HEK293T (cell line): Measurements from ENCODE around the gene EXOC6.
A peak's percentile ranks its signal among the peaks of the same experiment; 100 is the strongest.

Experiments used
- CTCF ChIA-PET: fragments of 350-600 bp; formaldehyde crosslinking; extraction: SDS; loops from one replicate; lab custom pipeline; 2021; ENCODE audit warnings: antibody characterized with exemption, inconsistent platforms; lab: Yijun Ruan, JAX
- POLR2A ChIA-PET: fragments of 350-600 bp; formaldehyde crosslinking; extraction: SDS; loops from one replicate; lab custom pipeline; 2020; ENCODE audit warnings: antibody characterized with exemption, inconsistent platforms; lab: Yijun Ruan, JAX
- DNase-seq: peaks from one replicate; pipeline ENCODE4 v3.0.0; 2012; ENCODE audit warnings: mixed read lengths; ENCODE audit errors: extremely low spot score
- ARNT ChIP-seq: fragments of 450-650 bp; IDR thresholded peaks from 2 replicates; pipeline ENCODE4 v1.6.1; 2017; ENCODE audit warnings: mild to moderate bottlenecking
- BHLHE40 ChIP-seq: fragments of 450-650 bp; IDR thresholded peaks from 2 replicates; pipeline ENCODE4 v1.6.1; 2016; ENCODE audit warnings: mild to moderate bottlenecking, moderate library complexity, borderline replicate concordance
- CTBP1 ChIP-seq: fragments of 450-650 bp; IDR thresholded peaks from 2 replicates; pipeline ENCODE4 v1.6.1; 2016; ENCODE audit warnings: borderline replicate concordance
- ELF4 ChIP-seq: fragments of 450-650 bp; IDR thresholded peaks from 2 replicates; pipeline ENCODE4 v1.6.1; 2017; ENCODE audit warnings: antibody characterized with exemption
- FOXA1 ChIP-seq: fragments of 450-650 bp; IDR thresholded peaks from 2 replicates; pipeline ENCODE4 v1.6.1; 2016; ENCODE audit warnings: mild to moderate bottlenecking
- FOXK2 ChIP-seq: fragments of 450-650 bp; IDR thresholded peaks from 2 replicates; pipeline ENCODE4 v1.6.1; 2016; ENCODE audit warnings: mild to moderate bottlenecking
- FOXM1 ChIP-seq: fragments of 450-650 bp; IDR thresholded peaks from 2 replicates; pipeline ENCODE4 v1.6.1; 2017; ENCODE audit warnings: mild to moderate bottlenecking, borderline replicate concordance
- HDGF ChIP-seq: fragments of 450-650 bp; IDR thresholded peaks from 2 replicates; pipeline ENCODE4 v1.6.1; 2017; ENCODE audit warnings: antibody characterized with exemption, borderline replicate concordance
- L3MBTL2 ChIP-seq: fragments of 450-650 bp; conservative IDR thresholded peaks from 2 replicates; pipeline ENCODE4 v1.6.1; 2016; ENCODE audit warnings: mild to moderate bottlenecking
- LEF1 ChIP-seq: fragments of 450-650 bp; IDR thresholded peaks from 2 replicates; pipeline ENCODE4 v1.6.1; 2017; ENCODE audit warnings: mild to moderate bottlenecking, borderline replicate concordance
- NFRKB ChIP-seq: fragments of 450-650 bp; IDR thresholded peaks from 2 replicates; pipeline ENCODE4 v1.6.1; 2016; ENCODE audit warnings: mild to moderate bottlenecking, moderate library complexity
- PKNOX1 ChIP-seq: fragments of 450-650 bp; IDR thresholded peaks from 2 replicates; pipeline ENCODE4 v1.6.1; 2016
- SP1 ChIP-seq: fragments of 450-650 bp; IDR thresholded peaks from 2 replicates; pipeline ENCODE4 v1.6.1; 2017
- SUZ12 ChIP-seq: fragments of 450-650 bp; IDR thresholded peaks from 2 replicates; pipeline ENCODE4 v1.6.1; 2016; ENCODE audit warnings: mild to moderate bottlenecking
- TARDBP ChIP-seq: fragments of 450-650 bp; IDR thresholded peaks from 2 replicates; pipeline ENCODE4 v1.6.1; 2016
- ZNF384 ChIP-seq: fragments of 450-650 bp; IDR thresholded peaks from 2 replicates; pipeline ENCODE4 v1.6.1; 2016

Gene EXOC6

GRCh38 chr10:92957223-92958010 lies 109.1 kb downstream of the EXOC6 start:
- DNase-seq, result no peak
- POLR2A ChIA-PET, result no interaction called here
- TF ChIP-seq BHLHE40 (no peak), NFRKB (no peak), FOXK2 (no peak), ARNT (no peak), ZNF384 (no peak), LEF1 (no peak), PKNOX1 (no peak), SP1 (no peak), SUZ12 (no peak), FOXA1 (no peak), HDGF (no peak), CTBP1 (no peak), ELF4 (no peak), FOXM1 (no peak), L3MBTL2 (no peak), TARDBP (no peak)
- CTCF ChIA-PET, result no interaction called here

DNA sequence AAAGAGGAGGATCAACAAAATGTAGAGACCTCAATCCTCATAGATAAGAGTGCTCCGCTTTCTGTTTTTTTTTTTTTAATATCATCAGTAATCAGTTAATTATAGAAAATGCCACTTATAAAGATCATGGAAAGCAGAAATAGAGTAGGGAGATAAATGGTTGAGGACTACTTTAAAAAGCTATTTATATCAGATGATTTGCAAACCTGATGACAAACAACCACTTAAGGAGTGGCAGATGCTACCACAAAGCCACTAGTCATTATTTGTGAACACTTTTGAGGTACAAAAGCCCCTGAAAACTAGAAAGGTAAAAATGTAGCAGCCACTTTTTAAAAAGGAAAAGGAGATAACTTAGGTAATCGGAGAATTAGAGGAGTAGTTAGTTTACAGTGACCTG lies 113.3 kb downstream of the EXOC6 start:
- ChIA-PET CTCF (no interaction called here), POLR2A (no interaction called here)
- DNase-seq, result no peak
- TF ChIP-seq PKNOX1 (no peak), SP1 (no peak), ZNF384 (no peak), TARDBP (no peak), ELF4 (no peak), FOXM1 (no peak), FOXA1 (no peak), LEF1 (no peak), CTBP1 (no peak), FOXK2 (no peak), HDGF (no peak), L3MBTL2 (no peak), SUZ12 (no peak), BHLHE40 (no peak), ARNT (no peak)

- CTCF ChIA-PET, result interaction anchor here (1.0 to 1.6 kb wide), 3 partner anchors 9 to 41 kb away, joined by 3 to 4 read pairs (median 4); no protein-coding TSS in a partner anchor
- TF ChIP-seq ZNF384, result peak; percentile 78
- no peak for TF ChIP-seq ELF4
- DNase-seq, result peak; percentile 12
- POLR2A ChIA-PET, result no interaction called here
These were observed 117.0 kb downstream of the EXOC6 start for GRCh38 chr10:92965314-92965713.

DNA sequence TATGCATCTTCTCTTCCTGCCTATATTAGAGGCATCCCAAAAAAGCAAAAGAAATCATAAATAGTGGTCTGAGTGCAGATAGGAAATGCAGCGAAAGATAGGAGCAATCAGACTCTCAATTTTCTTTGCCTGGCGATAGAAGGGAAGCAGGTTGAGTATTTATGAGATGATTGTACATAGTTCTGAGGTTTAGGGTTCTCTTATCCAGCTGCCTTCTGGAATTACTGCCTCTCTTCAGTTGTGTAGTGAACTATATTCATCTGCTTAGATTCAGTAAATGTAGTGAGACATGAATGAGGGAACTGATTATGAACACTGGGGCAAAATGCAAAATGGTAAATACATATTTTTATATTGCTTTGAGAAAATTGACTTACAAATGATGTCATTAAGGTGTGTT lies 119.3 kb downstream of the EXOC6 start:
- POLR2A ChIA-PET, result no interaction called here
- no peak for DNase-seq
- CTCF ChIA-PET, result no interaction called here
- no peak for TF ChIP-seq FOXK2

- CTCF ChIA-PET, result no interaction called here
- POLR2A ChIA-PET, result no interaction called here
- TF ChIP-seq TARDBP, result no peak
- no peak for TF ChIP-seq NFRKB
- no peak for TF ChIP-seq ARNT
- no peak for TF ChIP-seq SUZ12
- no peak for TF ChIP-seq FOXA1
- TF ChIP-seq PKNOX1, result no peak
- DNase-seq, result no peak
These were observed 120.8 kb downstream of the EXOC6 start for GRCh38 chr10:92969151-92969550.

DNA sequence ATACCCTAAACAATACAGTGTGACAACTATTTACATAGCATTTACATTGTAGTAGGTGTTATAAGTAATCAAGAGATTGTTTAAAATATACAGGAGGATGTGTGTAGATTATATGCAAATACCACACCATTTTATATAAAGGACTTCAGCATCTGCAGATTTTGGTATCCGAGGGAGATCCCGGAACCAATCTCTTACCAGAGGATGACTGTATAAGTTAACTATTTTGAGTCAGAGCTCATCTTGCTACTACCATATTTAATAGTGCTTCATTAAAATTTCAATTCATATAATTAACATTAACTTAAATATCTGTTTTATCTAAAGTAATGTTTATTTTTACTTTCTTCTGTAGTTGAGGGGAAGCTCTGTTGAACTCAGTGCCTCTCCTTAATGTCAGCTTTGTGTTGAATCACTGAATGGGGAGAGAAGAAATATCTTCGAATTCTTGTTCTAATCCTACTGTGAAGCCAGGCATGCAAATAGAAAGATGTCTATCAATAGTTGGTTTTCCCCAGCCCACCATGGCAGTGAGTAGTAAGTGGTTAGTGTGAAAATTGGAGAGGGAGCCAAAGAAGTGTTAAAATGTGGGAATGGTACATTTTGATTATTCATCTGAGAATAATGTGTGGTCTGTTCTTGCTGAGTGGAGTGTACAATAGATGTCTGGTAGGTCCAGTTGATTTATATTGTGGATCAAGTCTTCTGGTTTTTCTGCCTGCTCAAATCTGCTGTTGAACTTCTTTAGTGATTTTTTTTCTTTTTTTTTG lies 122.2 kb downstream of the EXOC6 start:
- DNase-seq, result no peak
- TF ChIP-seq ARNT, result no peak
- no peak for TF ChIP-seq FOXK2
- no peak for TF ChIP-seq TARDBP
- no peak for TF ChIP-seq HDGF
- TF ChIP-seq ELF4, result no peak
- no peak for TF ChIP-seq ZNF384
- TF ChIP-seq LEF1, result no peak
- ChIA-PET POLR2A (no interaction called here), CTCF (no interaction called here)
